Progenitor cell of endocrine pancreas (in vitro differentiated cells): Measurements from ENCODE around the gene RASAL1. TPM values are rescaled to one million over a fixed set of nuclear protein-coding genes. Genes with fewer than 3 reads are reported as not detected.

ENCODE experiments used
- DNase-seq: peaks from one replicate; pipeline ENCODE4 v3.0.0; 2021; ENCODE audit warnings: low spot score; ENCODE audit not compliant: unreplicated experiment
- H3K27ac Mint-ChIP-seq: 2 replicates; pipeline ENCODE4 v1.8.0; 2021; ENCODE audit warnings: mild to moderate bottlenecking, moderate library complexity, mixed read lengths
- H3K27me3 Mint-ChIP-seq: 2 replicates; pipeline ENCODE4 v1.8.0; 2021; ENCODE audit warnings: mixed read lengths
- H3K36me3 Mint-ChIP-seq: 2 replicates; pipeline ENCODE4 v1.8.0; 2022; ENCODE audit warnings: mixed read lengths; ENCODE audit not compliant: insufficient read depth
- H3K4me1 Mint-ChIP-seq: 2 replicates; pipeline ENCODE4 v1.8.0; 2021; ENCODE audit warnings: low read depth, mixed read lengths
- H3K4me3 Mint-ChIP-seq: 2 replicates; pipeline ENCODE4 v1.8.0; 2021; ENCODE audit warnings: low read depth, mild to moderate bottlenecking, moderate library complexity, mixed read lengths
- H3K9me3 Mint-ChIP-seq: 2 replicates; pipeline ENCODE4 v1.8.0; 2021; ENCODE audit warnings: low read depth, mixed read lengths
- total RNA-seq: library from RNA; stranded (reverse); gene quantifications from 2 replicates; pipeline ENCODE4 v1.2.1, GENCODE V29; 2021
- TF ChIP-seq, protein P1 (sequence below): fragments of 200-600 bp; sonication (generic); IDR thresholded peaks from one replicate; pipeline ENCODE4 v1.5.0; 2021; ENCODE audit warnings: antibody characterized with exemption, mild to moderate bottlenecking; ENCODE audit not compliant: unreplicated experiment

The RASAL1 gene
- total RNA-seq, 1 donor from 2014 or later: 0.46 TPM

DNA sequence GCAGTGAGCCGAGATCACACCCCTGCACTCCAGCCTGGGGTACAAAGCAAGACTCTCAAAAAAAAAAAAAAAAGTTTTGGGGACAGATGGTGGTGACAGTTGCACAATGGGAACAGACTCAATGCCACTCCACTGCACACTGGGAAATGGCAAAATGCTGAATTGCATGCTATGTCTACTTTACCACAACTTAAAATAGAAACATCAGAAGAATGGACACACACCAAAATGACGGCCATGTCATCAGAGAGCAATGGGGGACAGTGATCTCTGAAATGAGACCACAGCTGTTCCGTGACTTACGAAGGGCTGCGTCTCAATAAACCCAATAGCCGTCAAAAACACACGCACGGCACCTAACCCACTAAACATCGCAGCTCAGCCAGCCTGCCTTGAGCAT is 36.0 kb upstream of the RASAL1 start:
- Mint-ChIP-seq H3K27me3 (no peaks in the 10 kb centered on the region), H3K4me3 (no peak overlapping the region), H3K27ac (no peak overlapping the region), H3K36me3 (peaks cover 24% of the 10 kb centered on the region), H3K4me1 (no peaks in the 10 kb centered on the region), H3K9me3 (no peaks in the 10 kb centered on the region)
- no peak for DNase-seq
- TF ChIP-seq, protein P1, sequence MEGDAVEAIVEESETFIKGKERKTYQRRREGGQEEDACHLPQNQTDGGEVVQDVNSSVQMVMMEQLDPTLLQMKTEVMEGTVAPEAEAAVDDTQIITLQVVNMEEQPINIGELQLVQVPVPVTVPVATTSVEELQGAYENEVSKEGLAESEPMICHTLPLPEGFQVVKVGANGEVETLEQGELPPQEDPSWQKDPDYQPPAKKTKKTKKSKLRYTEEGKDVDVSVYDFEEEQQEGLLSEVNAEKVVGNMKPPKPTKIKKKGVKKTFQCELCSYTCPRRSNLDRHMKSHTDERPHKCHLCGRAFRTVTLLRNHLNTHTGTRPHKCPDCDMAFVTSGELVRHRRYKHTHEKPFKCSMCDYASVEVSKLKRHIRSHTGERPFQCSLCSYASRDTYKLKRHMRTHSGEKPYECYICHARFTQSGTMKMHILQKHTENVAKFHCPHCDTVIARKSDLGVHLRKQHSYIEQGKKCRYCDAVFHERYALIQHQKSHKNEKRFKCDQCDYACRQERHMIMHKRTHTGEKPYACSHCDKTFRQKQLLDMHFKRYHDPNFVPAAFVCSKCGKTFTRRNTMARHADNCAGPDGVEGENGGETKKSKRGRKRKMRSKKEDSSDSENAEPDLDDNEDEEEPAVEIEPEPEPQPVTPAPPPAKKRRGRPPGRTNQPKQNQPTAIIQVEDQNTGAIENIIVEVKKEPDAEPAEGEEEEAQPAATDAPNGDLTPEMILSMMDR: no peak

DNA sequence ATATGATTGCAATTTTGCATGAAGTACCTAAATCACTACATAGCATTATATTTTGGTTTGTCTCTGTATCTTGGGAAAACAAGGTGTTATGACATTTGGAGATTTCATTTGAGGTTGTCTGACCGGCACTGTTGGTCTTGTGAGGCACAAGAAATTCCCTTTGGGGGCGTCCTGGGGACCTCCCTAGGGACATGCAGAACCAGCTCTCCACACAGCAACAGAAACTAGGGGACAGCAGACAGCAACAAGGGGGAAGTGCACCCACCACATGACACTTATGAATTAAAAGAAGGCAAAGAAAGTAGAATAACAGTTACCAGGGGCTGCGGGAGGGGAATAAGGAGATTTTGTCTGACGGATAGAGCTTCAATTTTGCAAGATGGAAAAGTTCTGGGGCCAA is 35.4 kb upstream of the RASAL1 start:
- Mint-ChIP-seq H3K4me1 (no peaks in the 10 kb centered on the region), H3K36me3 (peaks cover 22% of the 10 kb centered on the region), H3K9me3 (no peaks in the 10 kb centered on the region), H3K4me3 (no peak overlapping the region), H3K27me3 (no peaks in the 10 kb centered on the region), H3K27ac (no peak overlapping the region)
- TF ChIP-seq, protein P1: no peak
- DNase-seq: no peak

DNA sequence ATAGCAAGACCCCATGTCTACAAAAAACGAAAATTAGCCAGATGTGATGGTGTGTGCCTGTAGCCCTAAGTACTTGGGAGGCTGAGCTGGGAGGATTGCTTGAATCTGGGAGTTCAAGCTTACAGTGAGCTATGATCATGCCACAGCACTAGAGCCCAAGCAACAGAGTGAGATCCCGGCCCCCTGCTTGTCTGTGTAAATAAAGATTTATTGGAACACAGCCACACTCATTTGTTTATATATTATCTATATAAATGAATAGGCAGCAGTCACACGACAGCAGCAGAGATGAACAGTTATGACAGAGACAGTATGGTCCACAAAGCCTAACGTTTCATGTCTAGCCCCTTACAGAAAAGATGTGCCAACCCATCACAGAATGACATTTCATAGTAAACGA is 34.9 kb upstream of the RASAL1 start:
- DNase-seq: no peak
- Mint-ChIP-seq H3K4me1 (no peaks in the 10 kb centered on the region), H3K4me3 (no peak overlapping the region), H3K9me3 (no peaks in the 10 kb centered on the region), H3K36me3 (peaks cover 22% of the 10 kb centered on the region), H3K27ac (no peak overlapping the region), H3K27me3 (no peaks in the 10 kb centered on the region)
- TF ChIP-seq, protein P1: no peak

DNA sequence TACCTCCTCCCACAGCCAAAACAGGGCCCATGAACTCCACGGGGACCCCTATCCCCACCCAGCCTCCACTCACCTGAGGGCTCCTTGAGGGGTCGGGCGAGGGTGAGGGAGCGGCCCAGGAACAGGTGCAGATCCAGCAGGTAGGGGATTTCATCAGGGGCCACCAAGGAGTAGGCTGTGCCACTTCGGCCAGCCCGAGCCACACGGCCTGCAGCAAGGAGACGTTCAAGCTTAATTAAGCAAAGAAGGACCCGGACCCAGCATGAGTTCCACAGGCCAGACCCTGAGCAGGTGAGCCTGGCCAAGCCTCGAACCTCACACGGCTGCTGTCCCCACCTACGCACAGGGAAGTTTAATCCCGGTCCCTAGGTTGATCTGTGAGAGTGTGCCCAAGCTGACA is 34.1 kb upstream of the RASAL1 start:
- H3K4me1 Mint-ChIP-seq: no peaks in the 10 kb centered on the region
- no peak overlapping the region for H3K4me3 Mint-ChIP-seq
- no peak overlapping the region for H3K27ac Mint-ChIP-seq
- peaks cover 20% of the 10 kb centered on the region for H3K36me3 Mint-ChIP-seq
- H3K27me3 Mint-ChIP-seq: no peaks in the 10 kb centered on the region
- DNase-seq: no peak
- TF ChIP-seq, protein P1: no peak
- H3K9me3 Mint-ChIP-seq: no peaks in the 10 kb centered on the region

DNA sequence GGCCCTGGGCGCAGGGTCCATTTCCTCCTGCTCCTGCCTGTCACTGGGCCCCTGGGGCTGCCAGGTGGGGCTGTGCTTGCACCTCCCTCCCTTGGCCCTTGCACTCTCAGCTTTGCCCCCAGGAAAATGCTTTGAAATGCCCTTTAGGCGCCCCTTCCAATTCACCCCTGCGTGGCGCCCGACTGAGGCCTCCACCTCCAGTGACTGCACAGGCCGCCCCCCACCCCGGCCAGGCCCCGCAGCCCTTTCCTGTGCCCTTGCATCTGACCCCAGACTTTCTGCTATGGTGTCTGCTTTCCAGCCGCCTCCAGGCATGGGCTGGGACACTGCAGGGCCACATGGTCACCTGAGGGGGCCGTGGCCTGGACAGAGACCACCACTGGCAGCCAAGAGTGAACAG is 32.3 kb upstream of the RASAL1 start:
- TF ChIP-seq, protein P1: no peak
- Mint-ChIP-seq H3K36me3 (peaks cover 16% of the 10 kb centered on the region), H3K9me3 (no peaks in the 10 kb centered on the region), H3K27ac (no peak overlapping the region), H3K4me3 (no peak overlapping the region), H3K4me1 (no peaks in the 10 kb centered on the region), H3K27me3 (no peaks in the 10 kb centered on the region)
- no peak for DNase-seq
